HFFc6 (cell line): Measurements from ENCODE around the gene FUT4. TPM values are rescaled to one million over a fixed set of nuclear protein-coding genes. Genes with fewer than 3 reads are reported as not detected.

ENCODE experiments used
- DNase-seq: peaks from one replicate; pipeline ENCODE4 v3.0.0-alpha.2; 2018
- H3K27ac Mint-ChIP-seq: 2 replicates; pipeline ENCODE4 v1.8.0; 2020; ENCODE audit warnings: mild to moderate bottlenecking, mixed read lengths
- H3K27me3 Mint-ChIP-seq: 2 replicates; pipeline ENCODE4 v1.8.0; 2021; ENCODE audit warnings: mild to moderate bottlenecking, moderate library complexity, mixed read lengths; ENCODE audit not compliant: insufficient read depth
- H3K36me3 Mint-ChIP-seq: 2 replicates; pipeline ENCODE4 v1.8.0; 2021; ENCODE audit warnings: low read depth, mixed read lengths
- H3K4me1 Mint-ChIP-seq: 2 replicates; pipeline ENCODE4 v1.8.0; 2020; ENCODE audit warnings: low read depth, mixed read lengths
- H3K4me3 Mint-ChIP-seq: 2 replicates; pipeline ENCODE4 v1.8.0; 2020; ENCODE audit warnings: mild to moderate bottlenecking, moderate library complexity, mixed read lengths
- H3K9me3 Mint-ChIP-seq: 2 replicates; pipeline ENCODE4 v1.8.0; 2020; ENCODE audit warnings: mild to moderate bottlenecking, mixed read lengths
- total RNA-seq, 6 experiments: library from RNA; stranded (reverse); fragmentation: NEBNext Ultra II Directional; extraction: Animal tissue kit (Norgen Biotek cat#: 25700); gene quantifications; 2 replicates in 1 of 6; 3 replicates in 5 of 6; pipeline ENCODE4 v1.2.3, GENCODE V29; 2021
- TF ChIP-seq, protein P1 (sequence below): fragments of 200-600 bp; sonication (generic); IDR thresholded peaks from 2 replicates; pipeline ENCODE4 v1.5.0; 2021; ENCODE audit warnings: antibody characterized with exemption, mild to moderate bottlenecking

Gene FUT4
- total RNA-seq, 6 experiments from 2014 or later, result 0.85 to 3.3 (median 3.0) TPM

DNA sequence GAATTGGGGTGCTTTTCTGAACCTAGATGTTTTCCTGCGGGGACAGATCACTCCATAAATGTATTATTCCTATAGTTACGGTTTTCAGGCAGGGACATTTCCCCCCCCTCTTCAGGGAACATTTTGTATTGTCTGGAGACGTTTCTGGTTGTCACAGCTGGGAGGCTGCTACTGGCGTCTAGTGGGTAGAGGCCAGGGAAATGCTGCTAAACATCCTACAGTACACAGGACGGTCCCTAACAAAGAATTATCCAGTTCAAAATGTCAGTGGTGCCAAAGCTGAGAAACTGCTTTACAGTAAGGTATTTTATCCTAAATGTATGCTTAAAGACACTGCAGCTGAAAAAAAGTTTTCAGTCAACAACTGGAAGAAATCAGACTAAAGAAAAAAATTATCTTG, 42.8 kb downstream of the FUT4 start:
- no peaks in the 10 kb centered on the region for H3K36me3 Mint-ChIP-seq
- TF ChIP-seq, protein P1, sequence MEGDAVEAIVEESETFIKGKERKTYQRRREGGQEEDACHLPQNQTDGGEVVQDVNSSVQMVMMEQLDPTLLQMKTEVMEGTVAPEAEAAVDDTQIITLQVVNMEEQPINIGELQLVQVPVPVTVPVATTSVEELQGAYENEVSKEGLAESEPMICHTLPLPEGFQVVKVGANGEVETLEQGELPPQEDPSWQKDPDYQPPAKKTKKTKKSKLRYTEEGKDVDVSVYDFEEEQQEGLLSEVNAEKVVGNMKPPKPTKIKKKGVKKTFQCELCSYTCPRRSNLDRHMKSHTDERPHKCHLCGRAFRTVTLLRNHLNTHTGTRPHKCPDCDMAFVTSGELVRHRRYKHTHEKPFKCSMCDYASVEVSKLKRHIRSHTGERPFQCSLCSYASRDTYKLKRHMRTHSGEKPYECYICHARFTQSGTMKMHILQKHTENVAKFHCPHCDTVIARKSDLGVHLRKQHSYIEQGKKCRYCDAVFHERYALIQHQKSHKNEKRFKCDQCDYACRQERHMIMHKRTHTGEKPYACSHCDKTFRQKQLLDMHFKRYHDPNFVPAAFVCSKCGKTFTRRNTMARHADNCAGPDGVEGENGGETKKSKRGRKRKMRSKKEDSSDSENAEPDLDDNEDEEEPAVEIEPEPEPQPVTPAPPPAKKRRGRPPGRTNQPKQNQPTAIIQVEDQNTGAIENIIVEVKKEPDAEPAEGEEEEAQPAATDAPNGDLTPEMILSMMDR, result no peak
- H3K4me1 Mint-ChIP-seq, result no peaks in the 10 kb centered on the region
- no peaks in the 10 kb centered on the region for H3K9me3 Mint-ChIP-seq
- no peak overlapping the region for H3K27ac Mint-ChIP-seq
- H3K27me3 Mint-ChIP-seq, result peaks cover 43% of the 10 kb centered on the region
- H3K4me3 Mint-ChIP-seq, result no peak overlapping the region
- DNase-seq, result no peak

DNA sequence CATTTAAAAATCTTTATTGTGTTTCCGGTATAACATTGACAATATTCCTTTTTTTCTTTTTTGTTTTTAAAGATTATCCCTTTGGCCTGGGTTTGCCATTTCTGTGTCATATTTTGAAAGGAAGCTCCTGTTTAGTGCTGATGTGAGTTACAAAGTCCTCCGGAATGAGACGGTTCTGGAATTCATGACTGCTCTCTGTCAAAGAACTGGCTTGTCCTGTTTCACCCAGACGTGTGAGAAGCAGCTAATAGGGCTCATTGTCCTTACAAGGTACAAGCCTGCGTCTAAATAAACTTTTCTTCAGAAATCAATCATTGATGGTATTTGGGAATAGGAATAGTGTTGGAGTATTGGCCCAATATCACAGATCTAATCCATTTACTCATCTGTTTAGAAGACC, 43.3 kb downstream of the FUT4 start:
- Mint-ChIP-seq H3K27ac (no peak overlapping the region), H3K9me3 (no peaks in the 10 kb centered on the region), H3K4me3 (no peak overlapping the region)

DNA sequence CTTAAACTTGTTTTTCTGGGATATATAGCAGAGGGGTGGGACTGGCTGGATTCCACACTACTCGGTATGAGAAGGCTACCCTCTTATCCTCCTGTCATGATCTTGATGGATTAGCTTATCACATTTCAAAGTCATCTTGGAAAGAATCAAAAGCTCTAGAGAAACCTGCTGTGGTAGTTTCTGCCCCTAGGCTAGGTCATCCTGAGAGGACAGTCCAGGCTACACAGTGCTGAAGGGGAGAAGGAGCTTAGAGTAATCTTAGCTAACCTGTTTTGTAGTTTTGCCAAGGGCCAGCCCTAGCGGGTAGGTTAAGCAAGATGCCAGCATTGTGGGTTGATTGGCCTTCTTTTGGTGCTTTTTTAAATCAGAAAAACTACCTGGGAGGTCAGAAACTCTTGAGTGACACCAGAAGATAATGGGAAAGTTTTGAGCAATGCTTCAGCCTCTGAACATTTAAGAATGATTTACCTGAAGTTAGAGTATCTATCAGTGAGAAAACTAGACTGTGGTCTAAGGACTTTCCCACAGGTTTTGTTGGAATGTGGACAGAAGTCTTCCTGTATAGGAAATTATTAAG, 44.7 kb downstream of the FUT4 start:
- Mint-ChIP-seq H3K9me3 (no peaks in the 10 kb centered on the region), H3K27me3 (peaks cover 33% of the 10 kb centered on the region), H3K36me3 (no peaks in the 10 kb centered on the region), H3K27ac (no peak overlapping the region), H3K4me1 (0 out of 2 replicates have a peak, but pooled peaks cover 5% of the 10 kb centered on the region), H3K4me3 (no peak overlapping the region)
- TF ChIP-seq, protein P1, result no peak
- no peak for DNase-seq

More for the DNA sequence above, 43.3 kb downstream of the FUT4 start:
- Mint-ChIP-seq H3K36me3 (no peaks in the 10 kb centered on the region), H3K27me3 (peaks cover 41% of the 10 kb centered on the region), H3K4me1 (no peaks in the 10 kb centered on the region)
- TF ChIP-seq, protein P1, result no peak
- DNase-seq, result no peak

DNA sequence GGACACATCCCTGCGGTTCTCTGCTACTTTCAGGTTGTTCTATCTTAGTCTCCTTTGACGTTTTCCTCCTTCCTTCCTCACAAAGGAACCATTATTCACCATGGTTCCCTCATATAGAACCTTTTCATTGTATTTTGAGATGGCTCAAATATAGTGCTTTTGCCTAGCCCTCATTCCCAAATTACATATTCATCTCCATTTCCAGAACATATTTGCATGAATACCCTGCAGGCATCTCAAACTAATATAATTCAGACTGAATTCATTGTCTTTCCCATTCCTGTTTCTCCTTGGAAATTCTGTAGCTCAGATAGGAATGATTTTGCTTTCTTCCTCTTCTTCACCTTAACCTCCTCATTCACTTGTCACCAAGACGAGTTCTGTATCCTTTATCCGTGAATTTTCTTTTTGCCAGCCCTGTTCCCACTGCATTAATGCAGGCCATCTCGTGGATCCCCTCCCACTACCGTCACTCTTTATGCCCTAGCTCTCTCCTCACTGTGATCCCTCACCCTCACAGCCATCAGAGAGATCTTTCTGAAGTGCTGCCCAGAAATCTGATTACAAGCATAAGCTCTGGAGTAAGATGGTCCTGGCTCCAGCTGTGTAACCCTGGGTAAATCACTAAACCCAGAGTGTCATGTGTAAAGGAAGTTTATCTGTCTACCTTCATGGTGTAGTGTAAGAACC, 46.8 kb downstream of the FUT4 start:
- Mint-ChIP-seq H3K36me3 (no peaks in the 10 kb centered on the region), H3K4me3 (no peak overlapping the region), H3K9me3 (no peaks in the 10 kb centered on the region), H3K27me3 (peaks cover 28% of the 10 kb centered on the region), H3K27ac (no peak overlapping the region), H3K4me1 (0 out of 2 replicates have a peak, but pooled peaks cover 5% of the 10 kb centered on the region)
- no peak for DNase-seq
- TF ChIP-seq, protein P1, result no peak

DNA sequence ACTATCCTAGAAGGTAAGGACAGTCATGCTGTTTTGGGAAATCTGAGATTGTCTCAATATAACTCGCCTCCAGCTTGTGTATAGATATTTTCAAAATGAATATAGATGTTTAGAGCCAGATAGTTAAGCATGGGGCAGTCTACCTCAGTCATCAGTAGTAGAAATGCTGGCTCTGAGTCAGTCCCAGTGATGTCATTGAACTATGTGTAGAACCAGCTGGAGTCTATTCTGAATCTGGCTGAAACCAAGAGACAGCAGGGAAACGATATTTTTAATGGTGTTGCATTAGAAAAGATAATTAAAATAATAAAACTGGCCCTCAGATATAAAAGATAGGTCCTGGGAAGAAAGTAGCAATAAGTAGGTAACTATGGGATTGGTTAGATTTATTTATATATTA, 49.3 kb downstream of the FUT4 start:
- TF ChIP-seq, protein P1, result no peak
- Mint-ChIP-seq H3K9me3 (no peaks in the 10 kb centered on the region), H3K4me1 (0 out of 2 replicates have a peak, but pooled peaks cover 5% of the 10 kb centered on the region), H3K27ac (no peak overlapping the region), H3K36me3 (no peaks in the 10 kb centered on the region), H3K4me3 (no peak overlapping the region), H3K27me3 (peaks cover 22% of the 10 kb centered on the region)
- DNase-seq, result peak; percentile 17
